Activated CD4-positive, alpha-beta T cell treated with anti-CD3 and anti-CD28 coated beads, Interleukin-2, amount 50 U/mL, for 16 hours (primary cell): ENCODE results near the gene KMT5C.
A peak's percentile ranks its signal among the peaks of the same experiment; 100 is the strongest.
"Not testable (repeated sequence)": the region's sequence is repeated elsewhere in the genome, so short reads cannot be mapped to it uniquely, and the experiment has no call there.

Source experiments
- DNase-seq: peaks from one replicate; pipeline ENCODE4 v3.0.0-alpha.2; 2020

The KMT5C gene

DNA sequence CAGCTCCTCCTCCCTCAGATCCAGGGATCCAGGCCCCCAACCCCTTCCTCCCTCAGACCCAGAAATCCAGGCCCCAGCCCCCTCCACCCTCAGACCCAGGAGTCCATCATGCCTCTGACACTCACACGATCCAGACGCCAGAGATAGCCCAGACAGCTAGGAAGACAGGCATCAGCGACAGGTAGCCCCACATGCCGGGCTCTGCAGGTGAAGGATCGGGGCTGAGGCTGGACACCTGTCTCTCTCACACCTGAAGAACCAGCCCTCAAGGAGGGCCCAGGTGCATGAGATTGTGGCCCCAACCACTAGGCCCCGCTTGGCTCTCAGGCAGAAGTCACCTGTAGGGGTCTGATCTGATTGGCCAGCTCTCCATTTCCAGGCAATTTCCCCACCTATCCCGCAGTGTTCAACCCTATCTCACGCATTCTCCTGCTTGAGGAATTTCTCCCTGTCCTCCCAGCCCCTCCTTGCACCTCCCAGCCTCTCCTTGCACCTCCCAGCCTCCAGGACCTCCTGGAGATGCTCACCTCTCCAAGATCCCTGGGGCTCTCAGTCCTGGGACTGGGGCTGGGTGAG is 18.7 kb upstream of the KMT5C start:
- no peak for DNase-seq

DNA sequence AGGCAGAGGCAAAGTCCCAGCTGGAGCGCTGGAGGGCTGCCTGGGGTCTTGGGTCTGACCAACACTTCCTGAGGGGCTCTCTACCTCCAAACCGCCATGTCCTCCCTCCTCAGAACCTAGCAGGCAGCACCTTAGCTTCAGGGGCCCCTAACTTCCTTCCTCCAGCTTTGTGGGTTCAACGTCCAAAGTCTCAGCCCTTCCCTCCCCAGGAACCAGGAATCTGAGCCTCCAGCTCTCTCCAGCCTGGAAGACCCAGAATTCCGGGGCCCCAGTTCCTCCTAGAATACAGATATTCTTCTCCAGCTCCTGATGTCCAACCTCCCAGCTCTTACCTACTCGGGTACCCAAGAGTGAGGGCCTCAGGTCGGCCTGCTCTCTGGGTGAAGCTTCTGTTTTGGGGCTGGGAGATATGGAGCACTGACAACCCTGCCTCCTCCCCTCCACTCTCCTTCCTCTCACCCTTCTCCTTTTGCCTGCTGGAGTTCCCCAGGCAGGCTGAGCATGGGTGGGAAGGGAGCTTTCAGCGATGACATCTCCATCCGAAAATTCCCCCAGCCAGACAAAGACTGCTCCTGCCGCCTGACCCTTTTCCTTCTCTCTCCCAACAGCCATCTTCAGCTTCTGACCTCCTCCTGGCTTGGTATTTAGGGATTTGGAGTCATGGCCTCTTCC is 18.1 kb upstream of the KMT5C start:
- no peak for DNase-seq

DNA sequence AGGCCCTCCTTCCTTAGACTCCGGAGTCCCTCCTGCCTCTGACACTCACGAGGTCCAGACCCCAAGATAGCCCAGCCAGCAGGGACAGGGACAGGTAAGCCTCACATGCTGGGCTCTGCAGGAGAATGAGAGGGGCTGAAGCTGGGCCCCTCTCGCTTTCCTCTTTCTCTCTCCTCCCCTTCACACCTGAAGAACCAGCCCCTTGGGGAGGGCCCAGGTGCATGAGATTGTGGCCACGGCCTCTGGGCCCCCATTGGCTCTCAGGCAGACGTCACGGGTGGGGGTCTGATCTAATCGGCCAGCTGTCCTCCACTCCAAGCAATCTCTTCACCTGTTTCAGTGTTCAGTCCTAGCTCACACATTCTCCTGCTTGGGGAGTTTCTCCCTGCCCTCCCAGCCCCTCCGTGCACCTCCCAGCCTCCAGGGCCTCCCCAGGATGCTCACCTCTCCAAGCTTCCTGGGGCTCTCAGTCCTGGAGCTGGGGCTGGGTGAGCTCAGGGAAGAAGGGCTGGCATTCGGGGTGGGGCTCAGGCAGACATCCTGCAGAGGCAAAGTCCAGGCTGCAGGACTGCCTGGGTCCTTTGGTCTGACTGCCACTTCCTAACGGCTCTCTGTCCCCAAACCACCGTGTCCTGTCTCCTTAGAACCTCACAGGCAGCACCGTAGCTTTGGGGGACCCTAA is 17.3 kb upstream of the KMT5C start:
- no peak for DNase-seq

DNA sequence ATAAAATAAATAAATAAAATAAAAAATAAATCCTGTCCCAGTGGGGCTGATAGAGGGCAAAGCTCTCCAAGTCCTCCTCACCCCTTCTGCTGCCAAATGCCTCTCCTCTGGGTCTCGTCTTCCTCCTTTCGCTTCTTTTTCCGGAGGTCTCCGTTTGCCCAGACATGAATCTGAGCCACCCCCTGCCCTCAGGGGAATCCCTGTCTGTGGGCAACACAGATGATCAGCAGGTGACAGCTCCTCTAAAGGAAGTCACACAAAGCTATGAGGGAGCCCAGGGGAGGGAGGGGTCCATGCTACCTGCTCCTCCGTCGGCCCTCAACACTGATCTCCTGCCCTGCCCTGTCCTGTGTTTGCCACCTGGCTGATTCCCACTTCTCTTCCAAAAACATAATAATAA is 15.0 kb upstream of the KMT5C start:
- no peak for DNase-seq

DNA sequence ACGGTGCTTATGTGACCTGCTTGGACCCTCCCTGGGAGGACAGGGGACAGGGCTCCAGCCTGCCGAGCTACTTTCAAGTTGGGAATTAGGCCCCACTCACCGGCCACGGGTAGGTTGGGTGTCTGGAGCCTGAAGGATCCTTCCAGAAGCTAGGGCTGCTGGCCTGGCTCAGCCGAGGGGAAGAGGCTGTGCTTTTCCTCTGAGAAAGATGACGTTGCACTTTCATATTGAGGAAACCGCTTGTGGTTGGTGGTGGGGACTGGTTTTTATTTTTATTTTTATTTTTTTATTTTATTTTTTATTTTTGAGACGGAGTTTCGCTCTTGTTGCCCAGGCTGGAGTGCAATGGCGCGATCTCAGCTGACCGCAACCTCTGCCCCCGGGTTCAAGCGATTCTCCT is 14.5 kb upstream of the KMT5C start, which contains the start of gene TMEM150B:
Gene TMEM150B (minus strand): TSS at position 170 of the 400 bp plus-strand sequence. CDS start 4,305 bp downstream, outside the sequence.
- no peak for DNase-seq

DNA sequence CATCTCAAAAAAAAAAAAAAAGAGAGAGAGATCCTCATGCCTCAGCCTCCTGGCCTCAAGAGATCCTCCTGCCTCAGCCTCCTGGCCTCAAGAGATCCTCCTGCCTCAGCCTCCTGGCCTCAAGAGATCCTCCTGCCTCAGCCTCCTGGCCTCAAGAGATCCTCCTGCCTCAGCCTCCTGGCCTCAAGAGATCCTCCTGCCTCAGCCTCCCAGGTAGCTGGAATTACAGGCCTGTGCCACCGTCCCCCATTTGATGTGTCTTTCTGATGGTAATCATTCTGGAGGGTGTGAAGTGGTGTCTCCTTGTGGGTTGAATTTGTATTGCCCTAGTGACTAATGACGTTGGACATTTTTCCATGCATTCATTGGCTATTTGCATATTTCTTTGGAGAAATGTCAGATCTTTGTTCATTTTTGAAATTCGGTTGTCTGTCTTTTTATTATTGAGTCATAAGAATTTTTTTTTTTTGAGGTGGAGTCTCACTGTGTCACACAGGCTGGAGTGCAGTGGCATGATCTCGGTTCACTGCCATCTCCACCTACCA is 10.8 kb upstream of the KMT5C start:
- not testable (repeated sequence) for DNase-seq

DNA sequence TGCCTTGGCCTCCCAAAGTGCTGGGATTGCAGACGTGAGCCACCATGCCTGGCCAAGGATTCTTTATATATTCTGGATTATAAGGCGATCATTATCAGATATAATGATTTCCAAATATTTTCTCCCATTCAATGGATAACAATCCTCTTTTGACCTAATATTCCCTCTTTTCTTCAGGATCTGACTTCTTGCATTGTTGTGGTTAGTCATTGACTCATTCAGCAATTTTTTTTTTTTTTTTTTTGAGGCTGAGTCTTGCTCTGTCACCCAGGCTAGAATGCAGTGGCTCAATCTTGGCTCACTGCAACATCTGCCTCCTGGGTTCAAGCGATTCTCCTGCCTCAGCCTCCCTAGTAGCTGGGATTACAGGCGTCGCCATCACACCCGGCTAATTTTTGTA is 9.9 kb upstream of the KMT5C start:
- DNase-seq: not testable (repeated sequence)

DNA sequence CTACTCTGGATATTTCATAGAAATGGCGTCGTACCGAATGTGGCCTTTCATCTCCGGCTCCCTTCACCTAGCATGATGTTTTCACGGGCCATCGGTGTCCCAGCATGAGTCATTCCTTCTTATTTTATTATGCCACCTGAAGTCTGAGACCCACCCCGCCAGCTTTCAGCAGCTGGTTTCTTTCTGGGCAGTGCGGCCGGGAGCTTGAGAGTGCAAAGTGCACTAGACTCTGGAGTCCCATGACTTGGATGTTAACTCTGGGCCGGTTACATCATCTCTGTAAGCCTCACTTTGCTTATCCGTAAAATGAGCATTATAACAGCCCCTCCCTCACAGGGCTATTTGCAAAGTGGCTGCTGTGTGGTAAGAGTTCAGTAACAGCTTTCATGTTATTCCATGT is 5.8 kb upstream of the KMT5C start:
- DNase-seq: no peak

DNA sequence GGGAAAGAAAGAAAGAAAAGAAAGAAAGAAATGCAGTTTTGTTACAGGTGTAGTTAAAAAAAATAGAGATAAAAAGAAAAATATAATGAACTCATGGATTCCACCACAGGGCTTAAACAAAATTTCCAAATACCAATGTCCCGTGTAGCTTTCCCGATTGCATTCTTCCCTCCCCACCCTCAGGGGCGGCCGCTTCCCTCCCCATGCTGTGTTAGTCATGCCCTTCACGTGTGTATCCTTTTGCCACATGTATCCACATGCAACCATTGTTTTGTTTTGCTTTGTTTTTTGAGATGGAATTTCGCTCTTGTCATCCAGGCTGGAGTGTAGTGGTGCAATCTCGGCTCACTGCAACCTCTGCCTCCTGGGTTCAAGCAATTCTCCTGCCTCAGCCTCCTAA is 3.6 kb upstream of the KMT5C start:
- no peak for DNase-seq

DNA sequence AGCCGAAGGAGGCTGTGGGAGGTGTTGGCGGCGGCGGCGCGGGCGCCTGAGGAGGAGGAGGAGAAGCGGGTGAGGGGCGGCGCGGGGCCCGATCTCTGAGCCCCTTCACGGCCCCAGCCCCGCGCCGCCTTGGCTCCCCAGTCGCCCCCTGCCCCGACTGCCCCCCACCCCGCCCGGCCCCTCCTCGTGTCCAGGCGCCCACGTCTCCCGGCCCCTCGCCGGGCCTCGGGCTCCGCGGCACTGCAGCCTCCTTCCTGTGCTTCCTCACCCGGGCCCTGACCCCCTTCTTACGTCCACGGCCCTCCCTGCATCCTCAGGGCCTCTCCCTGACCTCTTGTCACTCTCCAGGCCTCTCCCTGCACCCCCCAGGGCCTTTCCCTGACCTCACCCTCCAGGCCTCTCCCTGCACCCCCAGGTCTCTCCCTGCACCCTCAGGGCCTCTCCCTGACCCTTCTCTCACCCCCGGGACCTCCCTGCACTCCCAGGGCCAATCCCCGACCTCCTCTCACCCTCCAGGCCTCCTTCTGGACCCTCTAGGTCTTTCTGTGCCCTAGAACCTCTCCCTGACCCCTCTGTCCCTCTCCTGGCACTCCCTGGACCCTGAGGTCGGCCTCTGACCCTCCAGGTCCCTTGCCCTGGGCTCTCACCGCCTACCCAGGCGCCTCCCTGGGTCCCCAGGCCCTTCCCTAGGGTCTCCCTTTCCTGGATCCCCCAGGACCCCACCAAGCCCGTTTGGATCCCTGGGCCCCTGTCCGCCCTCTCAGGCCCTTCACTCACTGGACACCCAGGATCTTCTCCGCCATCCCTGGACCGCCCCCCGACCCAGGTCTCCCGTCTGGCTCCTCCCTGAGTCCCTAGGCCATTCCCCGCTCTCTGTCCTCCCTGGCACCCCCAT is 460 bp downstream of the KMT5C start:
- DNase-seq: no peak

DNA sequence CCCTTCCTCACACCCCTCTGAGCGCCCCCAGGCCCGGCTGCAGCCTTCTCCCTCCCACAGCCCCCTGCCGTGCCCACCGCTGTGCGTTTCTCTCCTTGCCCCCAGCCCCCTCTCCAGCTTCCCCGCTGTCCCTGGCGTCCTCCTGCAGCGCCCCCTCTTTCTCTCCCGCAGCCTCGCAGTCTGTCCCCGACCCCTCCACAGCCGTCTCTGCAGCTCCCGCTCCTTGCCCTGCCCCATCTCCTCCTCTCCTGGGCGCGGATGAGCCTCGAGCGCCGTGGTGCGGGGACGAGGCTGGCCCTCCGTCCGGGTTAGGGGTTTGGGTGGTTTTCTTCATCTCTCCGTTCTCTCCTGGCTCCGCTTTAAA is 1.1 kb downstream of the KMT5C start:
- no peak for DNase-seq

DNA sequence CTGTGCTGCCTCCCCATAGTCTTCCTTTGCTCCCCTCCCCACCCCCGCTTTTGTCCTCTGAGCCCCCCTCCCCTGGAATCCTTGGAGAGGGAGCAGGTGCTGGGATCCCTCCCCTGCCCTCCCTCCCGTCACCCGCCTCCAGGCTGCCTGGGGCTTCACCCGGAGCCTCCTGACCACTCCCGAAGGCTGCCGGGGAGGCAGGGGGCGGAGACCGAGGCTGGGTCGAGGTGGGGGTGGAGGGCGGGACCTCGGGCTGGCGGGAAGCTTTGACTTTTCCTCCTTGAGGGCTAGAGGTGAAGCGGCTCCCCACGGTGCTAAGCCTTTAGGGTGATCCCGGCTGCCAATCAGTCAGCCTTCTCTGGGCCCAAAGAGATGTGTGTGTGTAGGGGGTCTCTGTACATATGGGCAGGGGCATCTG is 1.5 kb downstream of the KMT5C start:
- peak; percentile 63 for DNase-seq

DNA sequence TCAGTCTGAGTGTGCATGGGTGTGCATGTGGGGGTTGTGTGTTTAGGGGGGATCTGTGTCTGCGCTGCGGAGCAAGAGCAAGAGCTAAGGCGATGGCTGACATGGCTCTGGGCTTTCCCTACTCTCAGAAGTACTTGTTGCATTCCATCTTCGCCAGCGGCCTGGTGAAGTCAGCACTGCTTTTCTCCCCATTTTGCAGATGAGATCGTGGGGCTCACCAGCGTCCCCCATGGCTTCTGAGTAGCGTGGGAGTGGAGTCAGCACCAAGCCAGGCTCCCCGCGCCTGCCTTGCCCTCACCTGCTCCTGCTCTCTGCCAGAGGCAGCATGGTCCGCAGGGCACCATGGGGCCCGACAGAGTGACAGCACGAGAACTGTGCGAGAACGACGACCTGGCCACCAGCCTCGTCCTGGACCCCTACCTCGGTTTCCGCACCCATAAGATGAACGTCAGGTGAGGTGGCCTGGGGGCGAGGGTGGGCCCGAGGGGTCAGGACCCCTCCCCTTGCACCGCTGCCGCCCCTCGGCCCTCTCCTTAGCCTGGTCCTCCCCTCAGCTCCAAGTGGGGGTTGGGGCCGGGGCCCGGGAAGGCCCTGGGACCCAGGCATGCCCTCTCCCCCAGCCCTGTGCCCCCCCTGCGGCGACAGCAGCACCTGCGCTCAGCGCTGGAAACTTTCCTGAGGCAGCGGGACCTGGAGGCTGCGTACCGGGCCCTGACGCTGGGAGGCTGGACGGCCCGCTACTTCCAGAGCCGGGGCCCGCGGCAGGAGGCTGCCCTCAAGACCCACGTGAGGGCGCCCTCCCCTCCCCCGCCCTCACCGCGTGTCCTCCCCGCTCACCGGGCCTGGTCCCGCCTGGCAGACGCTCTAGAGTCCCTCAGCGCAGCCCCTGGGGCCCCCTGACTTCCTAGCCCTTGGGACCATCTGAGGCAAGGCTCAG is 2.2 kb downstream of the KMT5C start:
- DNase-seq: no peak

DNA sequence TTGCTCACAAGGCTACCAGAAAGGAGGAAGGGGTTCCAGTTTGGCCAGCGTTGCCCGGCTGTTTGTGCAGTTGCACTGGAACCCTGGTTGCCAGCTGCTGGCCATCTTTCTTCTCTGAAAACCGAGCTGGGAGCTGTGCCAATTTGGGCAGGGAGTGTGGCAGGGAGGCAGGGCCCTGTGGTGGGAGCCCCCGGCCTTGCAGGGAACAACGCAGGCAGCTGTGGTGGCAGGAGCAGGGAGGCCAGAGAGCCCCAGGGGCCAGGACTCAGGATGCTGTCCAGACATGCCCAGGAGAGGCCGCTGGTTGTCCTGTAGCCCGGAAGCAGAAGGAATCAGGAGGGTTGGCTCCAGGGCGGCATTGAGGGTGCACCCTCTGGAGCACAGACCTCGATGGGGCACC is 4.8 kb downstream of the KMT5C start:
- no peak for DNase-seq

DNA sequence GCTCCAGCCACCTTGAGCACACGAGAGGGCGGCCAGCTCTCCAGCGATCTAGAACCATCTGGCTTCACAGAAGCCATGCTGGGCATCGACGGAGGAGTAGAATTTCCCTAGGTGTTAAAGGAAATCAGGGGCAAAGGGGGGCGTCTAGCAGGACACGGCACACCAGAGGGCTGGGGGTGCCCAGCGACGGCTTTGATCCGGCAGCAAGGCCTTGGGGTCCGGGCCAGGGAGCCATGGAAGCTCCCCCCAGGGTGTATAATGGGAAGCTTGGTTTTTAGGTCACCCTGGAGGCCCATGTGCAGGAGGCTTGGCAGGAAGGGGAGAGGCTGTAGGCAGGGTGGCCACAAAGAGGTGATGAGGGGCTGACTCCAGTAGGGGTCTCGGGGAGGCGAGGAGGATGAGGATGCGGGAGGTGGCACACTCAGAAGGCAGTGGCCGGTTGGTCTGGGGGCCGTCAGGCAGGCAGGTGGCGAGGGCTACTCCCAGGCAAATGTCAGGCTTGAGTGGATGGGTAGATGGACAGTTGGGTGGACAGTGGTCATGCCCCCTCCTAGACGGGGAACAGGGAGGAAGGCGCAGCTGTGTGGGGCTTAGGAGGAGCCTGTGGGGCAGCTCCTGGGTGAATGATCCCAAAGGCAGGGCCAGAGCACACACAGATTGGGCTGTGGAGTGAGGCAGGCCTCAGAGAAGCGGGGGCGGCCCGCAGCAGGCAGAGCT is 5.6 kb downstream of the KMT5C start:
- no peak for DNase-seq

DNA sequence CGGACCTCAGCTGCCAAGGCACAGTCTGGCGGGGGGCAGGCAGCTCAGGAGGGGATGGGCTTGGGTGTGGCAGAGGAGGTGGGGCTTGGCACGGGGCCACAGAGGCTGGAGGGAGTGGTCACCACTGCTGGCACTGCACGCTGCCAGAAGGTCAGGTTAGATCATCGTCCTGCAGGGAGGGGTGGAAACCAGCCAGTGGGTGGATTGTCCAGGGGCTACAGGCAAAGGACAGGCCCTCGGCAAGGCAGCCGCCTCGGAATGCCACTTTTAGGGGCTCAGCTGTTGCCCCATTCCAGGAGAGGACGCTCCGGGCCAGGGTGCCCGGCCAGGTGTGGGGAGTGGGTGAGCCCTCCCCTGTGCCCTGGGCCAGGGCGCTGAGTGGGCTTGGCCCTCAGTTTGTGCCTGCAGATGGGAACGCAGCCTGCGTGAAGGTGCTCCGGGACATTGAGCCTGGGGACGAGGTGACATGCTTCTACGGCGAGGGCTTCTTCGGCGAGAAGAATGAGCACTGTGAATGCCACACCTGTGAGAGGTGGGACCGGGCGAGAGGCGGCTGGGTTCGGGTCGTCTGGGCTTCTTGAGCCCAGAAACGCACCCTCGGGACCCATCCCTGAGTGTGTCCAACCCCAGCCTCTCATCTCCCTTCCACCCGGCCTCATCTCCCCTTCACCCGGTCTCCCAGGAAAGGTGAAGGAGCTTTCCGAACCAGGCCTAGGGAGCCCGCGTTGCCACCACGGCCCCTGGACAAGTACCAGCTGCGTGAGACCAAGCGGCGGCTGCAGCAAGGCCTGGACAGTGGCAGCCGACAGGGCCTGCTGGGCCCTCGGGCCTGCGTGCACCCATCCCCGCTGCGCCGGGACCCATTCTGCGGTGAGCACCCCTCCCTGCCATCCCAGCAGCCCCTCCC is 6.4 kb downstream of the KMT5C start:
- DNase-seq: no peak

DNA sequence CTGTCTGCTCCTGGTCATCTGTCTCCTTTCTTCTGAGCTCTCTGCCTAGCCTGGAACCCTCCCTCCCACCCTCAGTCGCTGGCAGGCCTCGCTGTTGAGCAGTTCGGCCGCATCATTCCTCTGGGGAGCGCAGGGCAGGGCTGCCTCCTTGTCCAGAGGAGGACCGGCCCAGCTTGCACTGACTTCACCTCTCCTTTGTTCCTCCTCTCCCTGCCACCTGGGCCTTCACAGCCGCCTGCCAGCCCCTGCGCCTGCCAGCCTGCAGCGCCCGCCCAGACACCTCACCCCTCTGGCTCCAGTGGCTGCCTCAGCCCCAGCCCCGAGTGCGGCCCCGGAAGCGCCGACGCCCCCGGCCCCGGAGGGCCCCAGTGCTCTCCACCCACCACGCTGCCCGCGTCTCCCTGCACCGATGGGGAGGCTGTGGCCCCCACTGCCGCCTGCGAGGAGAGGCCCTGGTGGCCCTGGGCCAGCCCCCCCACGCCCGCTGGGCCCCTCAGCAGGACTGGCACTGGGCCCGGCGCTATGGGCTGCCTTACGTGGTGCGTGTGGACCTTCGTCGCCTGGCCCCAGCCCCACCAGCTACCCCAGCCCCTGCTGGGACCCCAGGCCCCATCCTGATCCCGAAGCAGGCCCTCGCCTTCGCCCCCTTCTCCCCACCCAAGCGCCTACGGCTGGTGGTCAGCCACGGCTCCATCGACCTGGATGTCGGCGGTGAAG is 7.2 kb downstream of the KMT5C start:
- DNase-seq: no peak

DNA sequence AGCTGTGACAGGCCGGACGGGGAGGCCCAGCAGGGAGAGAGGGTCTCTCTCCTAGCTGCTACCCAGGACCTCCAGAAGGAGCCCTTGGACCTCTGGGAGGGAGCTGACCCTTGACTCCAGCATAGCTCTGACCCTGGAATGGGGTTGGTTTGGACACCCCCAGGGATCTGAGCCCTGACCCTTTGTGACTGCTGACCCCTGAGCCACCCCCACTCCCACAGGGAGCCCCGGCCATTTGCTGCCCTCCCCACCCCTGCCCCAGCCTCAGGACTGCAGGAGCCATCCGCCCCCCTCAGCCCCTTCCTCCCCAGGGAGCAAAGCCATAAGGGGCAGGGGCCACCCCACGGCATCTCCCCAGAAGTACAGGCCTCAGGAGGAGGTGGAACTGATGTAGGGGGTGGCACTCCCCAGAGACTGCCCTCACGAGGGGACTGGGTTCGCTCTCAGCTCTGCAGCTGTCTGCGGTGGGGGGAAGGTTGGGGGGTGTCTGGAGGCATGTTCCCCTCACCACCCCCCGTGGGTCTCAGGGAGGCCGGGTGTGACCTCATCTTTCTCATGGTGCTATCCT is 7.8 kb downstream of the KMT5C start:
- no peak for DNase-seq
